ENCODE results near the gene TCEAL4. TPM values are rescaled to one million over a fixed set of nuclear protein-coding genes. Genes with fewer than 3 reads are reported as not detected.

TCEAL4 gene
- total RNA-seq, 1 experiment from 2014 or later = 29.8 TPM

DNA sequence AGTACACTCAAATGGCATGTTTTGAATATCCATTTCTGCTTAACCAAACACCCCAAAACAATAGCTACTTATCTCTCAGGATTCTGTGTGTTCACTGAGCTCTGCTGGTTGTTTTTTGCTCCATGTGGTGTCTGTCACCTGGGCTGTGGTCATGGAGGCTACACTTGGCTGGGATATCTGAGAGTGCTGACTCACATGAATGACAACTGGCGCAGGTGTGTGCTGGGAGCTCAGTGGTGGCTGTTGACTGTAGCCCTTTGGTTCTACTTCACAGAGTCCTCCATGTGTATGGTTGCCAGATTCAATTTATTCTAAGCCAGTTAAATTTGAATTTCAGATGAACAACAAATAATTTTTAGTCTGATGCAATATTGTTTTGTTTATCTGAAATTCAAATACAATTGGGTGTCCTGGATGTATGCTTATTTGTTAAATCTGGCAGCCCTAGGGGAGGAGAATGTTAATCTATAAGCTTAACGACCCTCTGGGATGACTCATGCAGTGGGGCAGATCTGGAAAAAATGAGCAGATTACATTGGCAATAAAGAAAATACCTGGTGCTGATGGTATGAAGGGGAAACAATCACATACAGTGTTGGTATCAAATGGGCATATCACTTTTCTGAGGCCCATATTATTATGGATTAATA lies 28.2 kb upstream of the TCEAL4 start:
- intact Hi-C loops (cut with micrococcal nuclease) = no loop called here
- no peaks in the 10 kb centered on the region for H4K20me1 ChIP-seq (ENCODE audit: low read length)
- TF ChIP-seq EZH2phosphoT487 (IDR thresholded peaks at IDR 0.05; ENCODE audit: borderline replicate concordance, low read length) = no peak
- TF ChIP-seq EZH2 (IDR thresholded peaks at IDR 0.05; ENCODE audit: low read length, unreplicated experiment) = no peak
- TF ChIP-seq, protein P1, sequence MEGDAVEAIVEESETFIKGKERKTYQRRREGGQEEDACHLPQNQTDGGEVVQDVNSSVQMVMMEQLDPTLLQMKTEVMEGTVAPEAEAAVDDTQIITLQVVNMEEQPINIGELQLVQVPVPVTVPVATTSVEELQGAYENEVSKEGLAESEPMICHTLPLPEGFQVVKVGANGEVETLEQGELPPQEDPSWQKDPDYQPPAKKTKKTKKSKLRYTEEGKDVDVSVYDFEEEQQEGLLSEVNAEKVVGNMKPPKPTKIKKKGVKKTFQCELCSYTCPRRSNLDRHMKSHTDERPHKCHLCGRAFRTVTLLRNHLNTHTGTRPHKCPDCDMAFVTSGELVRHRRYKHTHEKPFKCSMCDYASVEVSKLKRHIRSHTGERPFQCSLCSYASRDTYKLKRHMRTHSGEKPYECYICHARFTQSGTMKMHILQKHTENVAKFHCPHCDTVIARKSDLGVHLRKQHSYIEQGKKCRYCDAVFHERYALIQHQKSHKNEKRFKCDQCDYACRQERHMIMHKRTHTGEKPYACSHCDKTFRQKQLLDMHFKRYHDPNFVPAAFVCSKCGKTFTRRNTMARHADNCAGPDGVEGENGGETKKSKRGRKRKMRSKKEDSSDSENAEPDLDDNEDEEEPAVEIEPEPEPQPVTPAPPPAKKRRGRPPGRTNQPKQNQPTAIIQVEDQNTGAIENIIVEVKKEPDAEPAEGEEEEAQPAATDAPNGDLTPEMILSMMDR (conservative IDR thresholded peaks at IDR 0.05; ENCODE audit: low read depth, low read length) = no peak
- ATAC-seq (0 out of 2 replicates have a peak, but pooled peaks have one; percentile 48), DNase-seq (peak; percentile 32)
- no TSS peak for BruUV-seq (replicated peaks)
- no peaks in the 10 kb centered on the region for H3K79me2 ChIP-seq (ENCODE audit: low read length)
- H3K27me3 ChIP-seq (ENCODE audit: low read length) = no peaks in the 10 kb centered on the region
- H3K9me2 ChIP-seq (replicated peaks; ENCODE audit: low read length) = no peaks in the 10 kb centered on the region
- no peak overlapping the region for H3K4me2 ChIP-seq (ENCODE audit: low read length)
- no peaks in the 10 kb centered on the region for H3F3A ChIP-seq (ENCODE audit: low read length, unreplicated experiment)
- no peak overlapping the region for H3K4me3 ChIP-seq (ENCODE audit: low read length)
- CTCF ChIA-PET = no interaction called here
- H2AFZ ChIP-seq (ENCODE audit: low read length) = no peak overlapping the region
- H3K4me1 ChIP-seq (ENCODE audit: insufficient read depth, low read length) = no peaks in the 10 kb centered on the region
- POLR2A ChIA-PET (ENCODE audit: unreplicated experiment) = no interaction called here
- no peak overlapping the region for H3K9ac ChIP-seq (ENCODE audit: low read length)
- H3K27ac ChIP-seq (ENCODE audit: low read length) = no peak overlapping the region
- no peaks in the 10 kb centered on the region for H3K9me3 ChIP-seq (ENCODE audit: low read length)
- no peaks in the 10 kb centered on the region for H3K36me3 ChIP-seq (ENCODE audit: low read depth, low read length)

DNA sequence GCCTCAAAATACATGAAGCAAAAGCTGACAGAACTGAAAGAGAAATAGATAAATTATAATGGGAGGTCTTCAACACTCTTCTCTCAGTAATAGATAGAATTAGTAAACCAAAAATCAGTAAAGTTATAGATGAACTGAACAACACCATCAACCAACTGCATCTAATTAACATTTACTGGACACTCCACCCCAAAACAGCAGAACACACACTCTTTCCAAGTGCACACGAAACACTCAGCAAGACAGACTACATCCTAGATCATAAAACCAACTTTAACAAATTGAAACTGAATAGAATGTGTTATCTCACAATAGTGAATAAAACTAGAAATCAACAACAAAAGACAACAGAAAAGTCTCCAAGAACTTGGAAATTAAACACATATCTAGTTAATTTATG lies 25.1 kb upstream of the TCEAL4 start:
- Histone ChIP-seq H3K27me3 (ENCODE audit: low read length) (no peaks in the 10 kb centered on the region), H3K4me1 (ENCODE audit: insufficient read depth, low read length) (peaks cover 5% of the 10 kb centered on the region; the same call in 1 of the 2 replicates), H3K27ac (ENCODE audit: low read length) (no peak overlapping the region), H4K20me1 (ENCODE audit: low read length) (no peaks in the 10 kb centered on the region), H3K9ac (ENCODE audit: low read length) (no peak overlapping the region), H3K4me3 (ENCODE audit: low read length) (no peak overlapping the region), H3K79me2 (ENCODE audit: low read length) (no peaks in the 10 kb centered on the region), H3K4me2 (ENCODE audit: low read length) (no peak overlapping the region), H3K9me3 (ENCODE audit: low read length) (no peaks in the 10 kb centered on the region), H3K9me2 (replicated peaks; ENCODE audit: low read length) (no peaks in the 10 kb centered on the region), H2AFZ (ENCODE audit: low read length) (no peak overlapping the region), H3K36me3 (ENCODE audit: low read depth, low read length) (no peaks in the 10 kb centered on the region), H3F3A (ENCODE audit: low read length, unreplicated experiment) (no peaks in the 10 kb centered on the region)
- ATAC-seq (no peak), DNase-seq (no peak)
- POLR2A ChIA-PET (ENCODE audit: unreplicated experiment) = no interaction called here
- CTCF ChIA-PET = no interaction called here
- TF ChIP-seq, protein P1 (conservative IDR thresholded peaks at IDR 0.05; ENCODE audit: low read depth, low read length) = no peak
- TF ChIP-seq EZH2phosphoT487 (IDR thresholded peaks at IDR 0.05; ENCODE audit: borderline replicate concordance, low read length) (no peak), EZH2 (IDR thresholded peaks at IDR 0.05; ENCODE audit: low read length, unreplicated experiment) (no peak)
- BruUV-seq (replicated peaks) = no TSS peak
- intact Hi-C loops (cut with micrococcal nuclease) = no loop called here

DNA sequence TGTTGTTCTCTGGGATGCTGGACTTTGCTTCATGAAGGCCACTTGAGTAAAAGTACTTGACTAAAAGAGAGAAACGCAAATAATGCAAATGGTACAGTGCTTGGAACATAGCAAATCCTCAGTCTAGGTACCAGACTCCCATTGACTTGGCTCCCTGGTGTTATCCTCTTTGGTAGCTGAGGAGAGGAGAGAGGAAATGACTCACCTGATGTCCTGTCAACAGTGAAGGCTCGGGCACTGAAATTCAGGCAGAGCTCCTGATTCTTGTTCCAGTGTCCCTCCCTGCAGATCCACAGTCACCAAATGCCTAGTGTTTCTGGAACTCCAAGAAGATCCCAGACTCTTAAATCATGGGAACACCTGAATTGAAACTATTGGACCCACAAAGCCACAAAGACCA lies 22.5 kb upstream of the TCEAL4 start:
- no peaks in the 10 kb centered on the region for H3K36me3 ChIP-seq (ENCODE audit: low read depth, low read length)
- no peak overlapping the region for H3K27ac ChIP-seq (ENCODE audit: low read length)
- H3K9me3 ChIP-seq (ENCODE audit: low read length) = no peaks in the 10 kb centered on the region
- no peaks in the 10 kb centered on the region for H3K79me2 ChIP-seq (ENCODE audit: low read length)
- H3K9ac ChIP-seq (ENCODE audit: low read length) = no peak overlapping the region
- intact Hi-C loops (cut with micrococcal nuclease) = no loop called here
- TF ChIP-seq, protein P1 (conservative IDR thresholded peaks at IDR 0.05; ENCODE audit: low read depth, low read length) = no peak
- no peak for TF ChIP-seq EZH2phosphoT487 (IDR thresholded peaks at IDR 0.05; ENCODE audit: borderline replicate concordance, low read length)
- no peak for TF ChIP-seq EZH2 (IDR thresholded peaks at IDR 0.05; ENCODE audit: low read length, unreplicated experiment)
- H2AFZ ChIP-seq (ENCODE audit: low read length) = no peak overlapping the region
- H3K9me2 ChIP-seq (replicated peaks; ENCODE audit: low read length) = no peaks in the 10 kb centered on the region
- peak; percentile 79 for ATAC-seq
- CTCF ChIA-PET = no interaction called here
- H3F3A ChIP-seq (ENCODE audit: low read length, unreplicated experiment) = no peaks in the 10 kb centered on the region
- H3K4me2 ChIP-seq (ENCODE audit: low read length) = no peak overlapping the region
- no peaks in the 10 kb centered on the region for H3K27me3 ChIP-seq (ENCODE audit: low read length)
- H3K4me1 ChIP-seq (ENCODE audit: insufficient read depth, low read length) = peaks cover 5% of the 10 kb centered on the region; the same call in 1 of the 2 replicates
- no peaks in the 10 kb centered on the region for H4K20me1 ChIP-seq (ENCODE audit: low read length)
- DNase-seq = peak; percentile 40
- POLR2A ChIA-PET (ENCODE audit: unreplicated experiment) = no interaction called here
- H3K4me3 ChIP-seq (ENCODE audit: low read length) = no peak overlapping the region
- BruUV-seq (replicated peaks) = no TSS peak

Measured in PC-3 (cell line).